HG03354 (cell line): ENCODE measurements around the gene ADARB1.

ENCODE experiments used
- ATAC-seq: cut with Tn5 transposase; IDR thresholded peaks from one replicate; pipeline ENCODE4 v1.9.1; 2021; ENCODE audit warnings: mild to moderate bottlenecking; ENCODE audit not compliant: unreplicated experiment, poor library complexity, severe bottlenecking

ADARB1 gene

DNA sequence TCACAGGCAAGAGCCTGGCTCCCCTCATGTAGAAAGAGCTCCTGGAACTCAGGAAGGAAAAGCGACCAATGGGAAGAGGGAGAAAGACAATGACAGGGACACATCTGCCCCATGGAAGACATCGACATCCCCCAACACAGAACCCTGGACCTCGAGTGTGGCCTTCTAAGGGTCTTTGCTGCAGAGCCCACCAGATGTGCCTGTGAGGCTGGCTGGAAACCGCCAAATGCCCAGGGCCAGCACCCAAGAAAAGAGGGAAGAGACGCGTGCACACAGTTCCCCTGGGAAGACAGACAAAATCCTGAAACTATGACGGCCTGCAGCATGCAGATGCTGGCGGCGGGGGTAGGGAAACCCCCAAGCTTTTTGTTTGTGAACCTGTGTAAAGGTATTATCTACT, 36.4 kb upstream of the ADARB1 start:
- ATAC-seq, result no peak

- no peak for ATAC-seq
These were observed 34.8 kb upstream of the ADARB1 start for GRCh38 chr21:45039317-45040156.

- ATAC-seq, result no peak
These were observed 34.1 kb upstream of the ADARB1 start for GRCh38 chr21:45040157-45040711.

GRCh38 chr21:45040739-45041138, 33.6 kb upstream of the ADARB1 start:
- no peak for ATAC-seq

GRCh38 chr21:45041351-45041805, 33.0 kb upstream of the ADARB1 start:
- ATAC-seq, result no peak

GRCh38 chr21:45041984-45042663, 32.3 kb upstream of the ADARB1 start:
- no peak for ATAC-seq

- no peak for ATAC-seq
These were observed 31.7 kb upstream of the ADARB1 start for GRCh38 chr21:45042664-45043161.

DNA sequence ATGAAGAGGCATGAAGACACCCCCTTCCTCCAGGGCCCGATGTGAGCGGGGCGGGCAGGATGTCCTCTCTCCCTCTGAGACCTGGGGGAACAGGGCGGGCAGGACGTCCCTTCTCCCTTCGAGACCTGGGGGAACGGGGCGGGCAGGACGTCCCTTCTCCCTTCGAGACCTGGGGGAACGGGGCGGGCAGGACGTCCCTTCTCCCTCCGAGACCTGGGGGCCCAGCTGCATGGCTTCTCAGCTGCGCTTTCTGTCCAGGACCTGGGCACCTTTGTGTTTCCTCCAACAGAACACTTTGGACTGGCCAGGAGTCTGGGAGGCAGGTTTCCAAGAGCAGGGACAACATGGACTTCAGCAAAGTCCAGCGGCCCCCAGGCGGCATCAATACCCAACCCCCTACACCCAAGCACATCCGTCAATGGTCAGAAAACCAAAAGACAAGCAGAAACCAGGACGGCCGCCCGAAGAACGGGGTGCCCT, 30.8 kb upstream of the ADARB1 start:
- no peak for ATAC-seq

DNA sequence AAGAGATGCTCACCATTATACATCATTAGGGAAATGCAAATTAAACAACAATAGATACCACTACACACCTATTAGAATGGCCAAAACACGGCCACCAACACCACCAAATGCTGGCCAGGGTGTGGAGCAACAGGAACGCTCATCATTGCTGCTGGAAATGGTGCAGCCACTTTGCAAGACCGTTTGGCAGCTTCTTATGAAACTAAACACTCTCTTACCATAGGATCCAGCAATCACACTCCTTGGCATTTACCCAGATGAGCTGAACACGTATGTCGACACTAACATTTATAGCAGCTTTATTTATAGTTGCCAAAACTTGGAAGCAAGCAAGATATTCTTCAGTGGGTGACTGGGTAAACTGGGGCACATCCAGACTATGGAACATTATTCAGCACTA, 28.9 kb upstream of the ADARB1 start:
- no peak for ATAC-seq

DNA sequence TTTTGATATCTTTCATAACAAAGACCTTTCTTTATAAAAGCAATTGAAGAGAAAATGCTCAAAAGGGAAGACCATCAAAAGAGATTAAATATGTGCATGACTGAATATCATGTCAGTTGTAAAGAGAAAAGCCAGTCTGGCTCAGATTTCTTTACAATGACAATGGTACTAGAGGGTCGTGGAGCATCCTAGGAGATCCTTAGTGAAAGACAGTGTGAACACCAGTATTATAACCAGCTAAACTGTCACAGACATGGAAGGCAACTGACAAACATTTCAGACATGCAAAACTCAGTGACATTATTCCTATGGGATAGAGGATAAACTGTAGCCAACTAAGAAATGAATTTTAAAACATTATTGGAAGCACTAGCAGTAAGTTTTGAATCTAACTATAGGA, 27.1 kb upstream of the ADARB1 start:
- no peak for ATAC-seq

GRCh38 chr21:45048026-45048698, 26.2 kb upstream of the ADARB1 start:
- ATAC-seq, result no peak

DNA sequence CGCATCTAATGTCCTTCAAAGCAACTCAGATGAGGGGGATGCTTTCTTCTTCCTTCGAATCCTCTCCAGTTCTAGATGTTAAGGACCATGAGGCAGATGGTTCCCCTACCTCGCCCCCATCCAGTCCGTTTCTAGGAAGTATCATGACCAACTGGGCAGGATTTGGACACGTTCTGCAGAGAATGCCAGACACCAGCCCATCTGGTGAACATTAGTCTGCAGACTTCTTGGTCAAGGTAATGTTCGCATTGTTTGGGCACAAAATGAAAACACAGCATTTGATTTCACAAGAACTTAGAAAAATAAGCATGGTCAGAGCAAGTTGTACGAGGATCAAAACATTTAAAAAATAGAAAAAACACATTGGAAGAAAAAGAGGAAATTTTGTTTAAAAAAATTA, 25.4 kb upstream of the ADARB1 start:
- no peak for ATAC-seq

DNA sequence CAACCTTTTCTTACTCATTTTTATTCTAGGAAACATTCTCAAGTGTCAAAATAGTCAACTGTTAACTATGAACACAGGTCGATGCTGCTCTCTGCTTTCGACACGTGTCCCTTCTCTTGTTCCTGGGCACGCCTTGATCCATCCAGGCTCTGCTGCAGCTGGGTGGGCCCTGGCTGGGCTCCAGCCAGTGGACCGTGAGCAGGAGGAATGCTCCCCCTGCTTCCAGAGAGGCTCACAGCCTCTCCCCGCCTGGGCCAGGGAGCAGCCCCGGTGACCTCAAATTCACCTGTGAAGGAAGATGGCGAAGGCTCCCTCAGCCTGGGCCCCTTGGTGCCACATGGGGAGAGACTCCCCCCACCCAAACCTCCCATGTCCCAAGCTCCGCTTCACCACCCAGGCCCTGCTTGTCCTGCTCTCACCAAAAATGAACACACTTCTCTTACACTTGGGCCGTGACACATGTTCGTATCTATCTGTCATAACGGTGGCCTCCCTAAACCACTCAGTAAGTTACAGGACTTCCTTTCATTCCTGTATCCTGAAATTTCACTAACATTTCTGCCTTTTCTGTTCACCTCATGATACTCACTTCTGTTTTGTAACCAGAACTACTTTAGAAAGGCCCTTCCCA, 24.6 kb upstream of the ADARB1 start:
- no peak for ATAC-seq

DNA sequence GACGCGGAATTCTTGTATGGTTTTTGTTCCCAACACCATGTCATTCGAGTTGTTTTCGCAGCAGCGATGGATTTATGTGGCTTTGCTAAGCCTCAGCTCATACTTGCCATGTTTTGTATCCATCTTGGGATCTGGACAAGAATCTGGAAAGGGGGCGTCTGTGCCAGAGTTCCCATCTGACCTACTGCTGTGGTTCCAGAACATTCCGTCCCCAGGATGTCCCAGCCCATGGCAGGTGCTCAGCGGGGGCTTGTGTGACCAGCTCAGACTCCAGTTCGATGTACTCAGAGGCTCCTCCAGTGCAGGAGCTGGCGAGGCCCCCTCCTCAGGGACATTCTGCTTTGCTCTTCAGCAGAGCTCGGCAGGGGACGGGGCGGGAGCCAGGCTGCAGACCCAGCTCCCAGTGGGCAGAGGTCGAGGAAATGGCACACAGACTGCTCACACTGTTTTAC, 24.0 kb upstream of the ADARB1 start:
- ATAC-seq, result no peak

- ATAC-seq, result no peak
These were observed 23.4 kb upstream of the ADARB1 start for GRCh38 chr21:45050797-45051489.

DNA sequence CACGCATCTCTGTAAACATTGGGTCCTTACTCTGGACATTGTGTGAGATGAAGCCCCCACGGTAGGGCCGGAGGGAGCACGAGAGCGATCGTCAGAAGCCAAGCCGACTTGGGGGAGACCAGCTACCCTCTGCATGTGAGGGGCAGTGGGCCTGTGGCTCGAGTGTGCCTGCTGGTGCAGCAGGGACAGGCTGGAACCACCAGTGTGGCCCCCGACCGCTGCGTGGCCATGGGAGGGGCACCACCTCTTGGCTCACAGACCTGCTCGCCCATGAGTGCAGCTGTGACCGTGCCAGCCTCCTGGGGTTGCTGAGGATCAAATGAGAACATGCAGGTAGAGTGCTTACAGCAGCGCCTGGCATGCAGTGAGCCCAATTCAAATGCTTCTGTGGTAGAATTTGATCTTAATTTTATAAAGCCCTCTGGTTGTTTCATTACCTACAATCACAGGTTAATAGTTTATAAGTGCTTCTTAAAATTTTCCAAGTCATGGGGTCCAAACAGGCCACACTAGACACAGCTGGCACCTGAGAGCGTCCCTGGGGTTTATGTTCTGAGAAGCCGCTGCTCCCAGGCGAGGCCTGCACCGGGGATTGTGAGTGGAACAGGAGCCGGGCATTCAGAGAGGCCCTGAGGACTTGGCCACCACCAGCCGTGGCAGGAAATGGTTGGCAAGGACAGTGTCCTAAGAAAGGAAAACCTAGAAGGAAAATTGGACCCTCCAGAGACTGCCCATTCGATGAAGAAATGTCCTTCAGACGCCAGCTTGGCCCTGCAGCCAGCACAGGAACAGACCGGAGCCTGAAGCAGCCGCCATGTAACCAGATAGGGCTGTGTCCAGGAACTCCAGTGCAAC, 22.6 kb upstream of the ADARB1 start:
- ATAC-seq, result no peak

GRCh38 chr21:45052960-45053359, 21.4 kb upstream of the ADARB1 start:
- no peak for ATAC-seq

DNA sequence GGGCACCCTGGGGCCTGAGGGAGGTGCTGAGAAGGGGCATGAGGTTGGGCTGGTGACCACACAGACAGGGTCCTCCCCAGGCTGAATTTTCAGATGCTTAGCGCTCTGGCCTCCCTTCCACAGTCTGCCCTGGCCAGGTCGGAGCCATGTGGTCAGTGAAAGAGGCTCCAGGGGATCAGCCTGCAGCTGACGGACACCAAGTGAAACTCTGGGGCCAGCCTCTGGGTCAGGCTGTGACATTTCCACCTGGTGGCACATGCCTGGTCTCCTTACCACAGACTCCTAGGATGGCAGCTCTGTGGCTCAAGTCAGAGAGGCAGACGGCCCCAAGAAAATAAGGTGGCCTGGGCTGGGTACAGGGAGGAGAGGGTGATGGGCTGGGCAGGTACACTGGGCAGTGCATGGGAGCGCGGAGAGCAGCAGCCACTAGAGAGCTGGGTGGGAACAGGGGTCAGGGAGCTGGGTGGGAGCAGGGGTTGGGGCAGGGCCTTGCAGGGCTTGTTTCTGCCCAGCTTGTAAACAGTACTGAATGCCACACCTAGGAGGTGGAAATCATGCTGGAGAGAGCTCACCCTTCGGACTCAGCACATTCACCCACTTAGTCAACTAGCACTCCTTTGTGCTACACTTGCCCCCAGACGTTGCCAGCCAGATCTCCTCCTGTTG, 20.7 kb upstream of the ADARB1 start:
- ATAC-seq, result no peak
